ENCODE data around the gene UMOD. TPM values are rescaled to one million over a fixed set of nuclear protein-coding genes. Genes with fewer than 3 reads are reported as not detected.

The UMOD gene
- total and polyA plus RNA-seq, 12 donors: not detected

DNA sequence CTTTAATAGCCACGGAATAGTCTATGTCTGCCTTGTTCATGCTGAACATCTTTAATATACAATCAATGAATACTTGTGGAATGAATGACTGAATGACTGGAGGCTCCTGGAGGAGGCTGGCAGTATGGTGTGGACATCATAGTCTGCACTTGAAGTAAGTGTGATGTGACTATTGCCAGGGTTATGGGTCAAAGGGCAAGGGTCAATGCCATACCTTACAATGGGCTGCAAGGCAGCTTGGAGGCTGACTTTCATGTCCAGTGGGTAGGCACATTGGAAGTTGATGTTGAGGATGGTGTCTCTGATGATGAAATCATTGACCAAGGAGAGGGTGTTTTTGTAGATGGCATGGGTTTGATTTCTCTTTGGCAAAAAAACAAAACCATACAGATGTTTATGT lies 33.1 kb downstream of the UMOD start:
- H3K4me3 ChIP-seq: no peak overlapping the region
- no peaks in the 10 kb centered on the region for H3K4me1 ChIP-seq
- H3K36me3 ChIP-seq: no peaks in the 10 kb centered on the region
- no peak overlapping the region for H3K27ac ChIP-seq
- TF ChIP-seq, protein P1, sequence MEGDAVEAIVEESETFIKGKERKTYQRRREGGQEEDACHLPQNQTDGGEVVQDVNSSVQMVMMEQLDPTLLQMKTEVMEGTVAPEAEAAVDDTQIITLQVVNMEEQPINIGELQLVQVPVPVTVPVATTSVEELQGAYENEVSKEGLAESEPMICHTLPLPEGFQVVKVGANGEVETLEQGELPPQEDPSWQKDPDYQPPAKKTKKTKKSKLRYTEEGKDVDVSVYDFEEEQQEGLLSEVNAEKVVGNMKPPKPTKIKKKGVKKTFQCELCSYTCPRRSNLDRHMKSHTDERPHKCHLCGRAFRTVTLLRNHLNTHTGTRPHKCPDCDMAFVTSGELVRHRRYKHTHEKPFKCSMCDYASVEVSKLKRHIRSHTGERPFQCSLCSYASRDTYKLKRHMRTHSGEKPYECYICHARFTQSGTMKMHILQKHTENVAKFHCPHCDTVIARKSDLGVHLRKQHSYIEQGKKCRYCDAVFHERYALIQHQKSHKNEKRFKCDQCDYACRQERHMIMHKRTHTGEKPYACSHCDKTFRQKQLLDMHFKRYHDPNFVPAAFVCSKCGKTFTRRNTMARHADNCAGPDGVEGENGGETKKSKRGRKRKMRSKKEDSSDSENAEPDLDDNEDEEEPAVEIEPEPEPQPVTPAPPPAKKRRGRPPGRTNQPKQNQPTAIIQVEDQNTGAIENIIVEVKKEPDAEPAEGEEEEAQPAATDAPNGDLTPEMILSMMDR (IDR thresholded peaks at IDR 0.05): no peak
- peaks cover 0 to 19% (median 10%) of the 10 kb centered on the region in 7 donors for H3K27me3 ChIP-seq
- H3K9me3 ChIP-seq: no peaks in the 10 kb centered on the region
- ATAC-seq (no peak), DNase-seq (no peak)
- WGBS, 2 donors: 69 to 78% methylated on average over 1 of the region's 1 CpG
- intact Hi-C loops (cut with DNase I): no loop called here

DNA sequence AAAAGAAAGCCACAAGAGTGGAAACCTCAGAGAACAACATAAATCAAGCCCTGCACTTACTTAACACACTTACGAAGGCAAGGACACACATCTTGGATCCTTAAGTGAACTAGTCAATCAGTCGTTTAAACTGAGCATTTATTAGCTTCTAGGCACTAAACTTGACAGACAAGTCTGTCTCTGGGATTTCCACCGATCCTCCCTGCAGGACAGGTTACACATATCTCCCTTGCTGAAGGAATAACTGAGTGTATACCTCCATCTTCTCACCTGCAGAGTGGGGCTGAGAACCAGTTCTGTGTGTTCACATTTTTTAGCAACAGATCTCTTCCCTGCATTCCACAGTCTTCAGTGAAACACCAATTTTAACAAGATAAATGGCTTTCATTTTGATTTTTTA lies 34.1 kb downstream of the UMOD start:
- no peak overlapping the region for H3K4me3 ChIP-seq
- intact Hi-C loops (cut with DNase I): no loop called here
- no peak overlapping the region for H3K27ac ChIP-seq
- peaks cover 0 to 19% (median 10%) of the 10 kb centered on the region in 7 donors for H3K27me3 ChIP-seq
- H3K4me1 ChIP-seq: no peaks in the 10 kb centered on the region
- WGBS, 2 donors: 69 to 70% methylated on average over 3 of the region's 3 CpGs
- DNase-seq (no peak), ATAC-seq (no peak)
- TF ChIP-seq, protein P1 (IDR thresholded peaks at IDR 0.05): no peak
- no peaks in the 10 kb centered on the region for H3K36me3 ChIP-seq
- H3K9me3 ChIP-seq: no peaks in the 10 kb centered on the region

DNA sequence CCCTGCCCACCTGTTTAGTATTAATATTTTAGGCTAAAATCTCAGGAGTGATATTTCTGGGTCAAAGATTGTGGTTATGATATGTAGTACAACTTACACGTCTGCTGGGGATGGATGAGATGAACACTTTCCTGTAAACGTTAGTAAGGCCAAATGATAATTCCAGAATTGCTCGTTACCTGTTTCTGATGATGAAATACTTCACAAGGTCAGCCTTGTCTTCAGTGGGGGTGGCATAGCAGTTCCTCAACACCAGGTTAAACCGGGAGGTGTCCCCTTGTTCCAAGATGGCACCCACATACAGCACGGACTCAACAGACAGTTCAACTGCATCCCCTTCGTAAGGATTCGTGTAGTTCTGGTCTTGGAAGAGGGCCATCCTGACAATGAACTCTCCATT lies 34.5 kb downstream of the UMOD start:
- Histone ChIP-seq H3K4me3 (no peak overlapping the region), H3K27me3 (peaks cover 0 to 19% (median 10%) of the 10 kb centered on the region in 7 donors), H3K36me3 (no peaks in the 10 kb centered on the region), H3K27ac (no peak overlapping the region), H3K9me3 (no peaks in the 10 kb centered on the region), H3K4me1 (no peaks in the 10 kb centered on the region)
- TF ChIP-seq, protein P1 (IDR thresholded peaks at IDR 0.05): no peak
- ATAC-seq (no peak), DNase-seq (no peak)
- WGBS, 2 donors: 69 to 72% methylated on average over 7 of the region's 7 CpGs
- intact Hi-C loops (cut with DNase I): no loop called here

DNA sequence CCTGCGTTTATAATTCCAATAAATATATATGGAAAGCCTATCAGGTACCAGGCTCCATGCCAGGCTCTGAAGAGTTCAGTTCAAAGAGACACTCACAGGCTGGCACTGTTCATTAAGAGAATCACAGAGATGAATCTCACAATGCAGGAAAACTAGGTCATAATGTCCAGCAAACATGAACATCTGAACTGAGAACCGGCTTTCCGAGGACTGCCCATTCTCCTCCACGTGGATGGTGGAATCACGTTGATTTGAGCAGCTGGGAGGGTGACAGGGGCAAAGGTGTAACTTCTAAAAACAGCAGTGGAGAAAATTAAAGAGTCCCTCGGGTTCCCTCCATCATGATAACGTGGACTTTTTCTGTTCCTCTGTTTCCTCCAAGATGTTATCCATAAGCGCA lies 35.4 kb downstream of the UMOD start:
- Histone ChIP-seq H3K27me3 (peaks cover 0 to 24% (median 11%) of the 10 kb centered on the region in 7 donors), H3K27ac (no peak overlapping the region), H3K9me3 (no peaks in the 10 kb centered on the region), H3K36me3 (no peaks in the 10 kb centered on the region), H3K4me3 (no peak overlapping the region), H3K4me1 (no peaks in the 10 kb centered on the region)
- intact Hi-C loops (cut with DNase I): no loop called here
- DNase-seq (no peak), ATAC-seq (no peak)
- TF ChIP-seq, protein P1 (IDR thresholded peaks at IDR 0.05): no peak
- WGBS, 2 donors: 53 to 63% methylated on average over 8 of the region's 8 CpGs

Data from heart right ventricle (tissue), 16 donors.